Left ventricle myocardium inferior (tissue), 1 donor: ENCODE measurements around the gene CCNB1IP1. TPM values are rescaled to one million over a fixed set of nuclear protein-coding genes. Genes with fewer than 3 reads are reported as not detected.

Experiments
- DNase-seq: peaks from one replicate; pipeline ENCODE4 v3.0.0-alpha.2; 2020
- H3K27ac ChIP-seq: fragments of 200-600 bp; replicated peaks from 2 replicates; pipeline ENCODE4 v1.8.0; 2021
- H3K27me3 ChIP-seq: fragments of 200-600 bp; 2 replicates; pipeline ENCODE4 v1.8.0; 2021; ENCODE audit warnings: low read depth
- H3K36me3 ChIP-seq: fragments of 200-600 bp; 2 replicates; pipeline ENCODE4 v1.8.0; 2021
- H3K4me1 ChIP-seq: fragments of 200-600 bp; 2 replicates; pipeline ENCODE4 v1.8.0; 2021
- H3K4me3 ChIP-seq: fragments of 200-600 bp; 2 replicates; pipeline ENCODE4 v1.8.0; 2021; ENCODE audit warnings: mild to moderate bottlenecking, moderate library complexity
- H3K9me3 ChIP-seq: fragments of 200-600 bp; replicated peaks from 2 replicates; pipeline ENCODE4 v1.8.0; 2021
- CTCF ChIP-seq: fragments of 200-600 bp; IDR thresholded peaks from 2 replicates; pipeline ENCODE4 v1.8.0; 2021; ENCODE audit warnings: antibody characterized with exemption, mild to moderate bottlenecking, borderline replicate concordance
- intact Hi-C: fragments of 100-400 bp; cut with micrococcal nuclease; formaldehyde crosslinking; loops from one replicate; pipeline ENCODE4 v1.11.0; 2022
- total RNA-seq: library from RNA; stranded (reverse); fragmentation: NEBNext Ultra II Directional; extraction: Animal tissue kit (Norgen Biotek cat#: 25700); gene quantifications from one replicate; pipeline ENCODE4 v1.2.1, GENCODE V29; 2021
- donor health status: DM: no; HTN: yes; CAD: no; lungs with severe emphysema.

Gene CCNB1IP1
- total RNA-seq, 1 donor from 2014 or later: 53.9 TPM

DNA sequence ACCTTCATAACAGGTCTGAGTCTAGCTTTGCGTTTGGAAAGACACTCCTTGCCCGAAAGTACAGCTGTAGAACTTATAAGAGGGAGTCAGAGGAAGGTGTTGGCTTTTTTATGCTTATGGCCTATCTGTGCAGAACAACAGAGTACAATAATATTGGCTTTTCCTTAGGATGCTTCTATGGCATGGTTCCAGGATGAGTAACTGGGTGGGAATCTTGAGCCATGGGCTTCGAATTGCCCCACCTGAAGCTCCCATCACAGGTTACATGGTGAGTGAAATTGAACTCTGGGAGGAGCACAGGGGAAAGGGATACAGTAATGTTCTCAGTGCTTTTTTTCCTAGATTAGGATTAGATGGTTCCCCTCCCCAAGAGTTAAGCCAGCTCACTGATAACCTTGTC, 23.3 kb upstream of the CCNB1IP1 start:
- DNase-seq: no peak
- TF ChIP-seq CTCF: no peak
- Histone ChIP-seq H3K9me3 (no peaks in the 10 kb centered on the region), H3K27me3 (no peaks in the 10 kb centered on the region), H3K27ac (no peak overlapping the region), H3K4me1 (no peaks in the 10 kb centered on the region), H3K4me3 (no peak overlapping the region), H3K36me3 (peaks cover 79% of the 10 kb centered on the region)
- intact Hi-C loops: no loop called here

GRCh38 chr14:20350860-20351259, 17.8 kb upstream of the CCNB1IP1 start:
- no peak for DNase-seq
- H3K36me3 ChIP-seq: peaks cover 99% of the 10 kb centered on the region
- peak; percentile 24 for TF ChIP-seq CTCF
- H3K4me1 ChIP-seq: no peaks in the 10 kb centered on the region
- no peaks in the 10 kb centered on the region for H3K27me3 ChIP-seq
- H3K27ac ChIP-seq: no peak overlapping the region
- H3K4me3 ChIP-seq: no peak overlapping the region
- H3K9me3 ChIP-seq: no peaks in the 10 kb centered on the region
- intact Hi-C loops: no loop called here

- Histone ChIP-seq H3K4me1 (no peaks in the 10 kb centered on the region), H3K36me3 (peaks cover 99% of the 10 kb centered on the region), H3K27ac (no peak overlapping the region), H3K4me3 (no peak overlapping the region), H3K9me3 (no peaks in the 10 kb centered on the region), H3K27me3 (no peaks in the 10 kb centered on the region)
- TF ChIP-seq CTCF: no peak
- intact Hi-C loops: no loop called here
- DNase-seq: no peak
These were observed 17.2 kb upstream of the CCNB1IP1 start for GRCh38 chr14:20350282-20350681.

GRCh38 chr14:20347747-20348146, 14.7 kb upstream of the CCNB1IP1 start:
- Histone ChIP-seq H3K4me1 (peaks cover 12% of the 10 kb centered on the region), H3K9me3 (no peaks in the 10 kb centered on the region), H3K27me3 (no peaks in the 10 kb centered on the region), H3K4me3 (no peak overlapping the region), H3K36me3 (peaks cover 76% of the 10 kb centered on the region), H3K27ac (no peak overlapping the region)
- TF ChIP-seq CTCF: no peak
- intact Hi-C loops: no loop called here
- DNase-seq: no peak

- no peak overlapping the region for H3K27ac ChIP-seq
- H3K9me3 ChIP-seq: no peaks in the 10 kb centered on the region
- H3K4me3 ChIP-seq: no peak overlapping the region
- no peaks in the 10 kb centered on the region for H3K27me3 ChIP-seq
- H3K36me3 ChIP-seq: peaks cover 66% of the 10 kb centered on the region
- peaks cover 12% of the 10 kb centered on the region for H3K4me1 ChIP-seq
- TF ChIP-seq CTCF: no peak
- DNase-seq: no peak
- intact Hi-C loops: no loop called here
These were observed 13.6 kb upstream of the CCNB1IP1 start for GRCh38 chr14:20346713-20347112.

DNA sequence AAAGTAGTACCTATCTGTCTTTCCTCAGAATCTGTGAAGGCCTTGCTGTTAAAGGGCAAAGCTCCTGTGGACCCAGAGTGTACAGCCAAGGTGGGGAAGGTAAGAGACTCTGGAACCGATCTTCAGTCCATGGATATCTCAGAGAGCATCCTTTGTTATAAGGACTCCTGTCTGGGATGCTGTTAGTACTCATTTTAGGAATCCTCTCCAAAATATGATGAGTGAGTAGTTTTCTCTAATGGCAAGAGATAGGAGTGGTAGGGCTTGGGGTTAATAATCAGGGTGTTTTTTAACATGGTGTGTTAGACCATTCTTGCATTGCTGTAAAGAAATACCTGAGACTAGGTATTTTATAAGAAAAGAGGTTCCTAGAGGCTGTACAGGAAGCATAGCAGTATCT, 12.3 kb upstream of the CCNB1IP1 start:
- no peak for DNase-seq
- Histone ChIP-seq H3K27me3 (no peaks in the 10 kb centered on the region), H3K4me1 (peaks cover 12% of the 10 kb centered on the region), H3K9me3 (no peaks in the 10 kb centered on the region), H3K27ac (no peak overlapping the region), H3K36me3 (peaks cover 53% of the 10 kb centered on the region), H3K4me3 (no peak overlapping the region)
- intact Hi-C loops: no loop called here
- no peak for TF ChIP-seq CTCF
